OCI-LY7 (cell line): Measurements from ENCODE around the gene ATP11A. TPM values are rescaled to one million over a fixed set of nuclear protein-coding genes. Genes with fewer than 3 reads are reported as not detected.

ENCODE experiments used
- BruUV-seq: library from RNA; stranded (reverse); fragments of 400-500 nt; replicated peaks from 2 replicates; lab custom pipeline; 2021; lab: Mats Ljungman, UMichigan
- CTCF ChIA-PET: fragments of 300-600 bp; sonication (Branson Sonifier 250); formaldehyde crosslinking; loops from one replicate; lab custom pipeline; 2022; ENCODE audit warnings: antibody characterized with exemption; ENCODE audit not compliant: unreplicated experiment; lab: Charles Lee
- POLR2A ChIA-PET: fragments of 300-600 bp; sonication (Branson Sonifier 250); formaldehyde crosslinking; loops from one replicate; lab custom pipeline; 2022; ENCODE audit warnings: antibody characterized with exemption; lab: Charles Lee
- DNase-seq: peaks from one replicate; pipeline ENCODE4 v3.0.0-alpha.2; 2015; ENCODE audit warnings: low spot score
- H2AFZ ChIP-seq: fragments of 200-600 bp; sonication (generic), shearing (Covaris generic); 2 replicates; pipeline ENCODE4 v1.6.1; 2014; ENCODE audit warnings: mild to moderate bottlenecking, antibody characterized with exemption, low read length, moderate library complexity
- H3K27ac ChIP-seq: fragments of 200-600 bp; sonication (generic); 2 replicates; pipeline ENCODE4 v1.5.1; 2014; ENCODE audit warnings: mixed run types, low read depth, mild to moderate bottlenecking, moderate library complexity, low read length, inconsistent platforms; ENCODE audit not compliant: poor library complexity, severe bottlenecking
- H3K36me3 ChIP-seq: fragments of 200-600 bp; sonication (generic); 2 replicates; pipeline ENCODE4 v1.6.1; 2014; ENCODE audit warnings: mild to moderate bottlenecking, antibody characterized with exemption, low read length, moderate library complexity, mixed read lengths; ENCODE audit not compliant: insufficient read depth
- H3K4me1 ChIP-seq: fragments of 200-600 bp; sonication (generic); 2 replicates; pipeline ENCODE4 v1.5.1; 2014; ENCODE audit warnings: mild to moderate bottlenecking, low read length; ENCODE audit not compliant: insufficient read depth, poor library complexity, severe bottlenecking
- H3K4me2 ChIP-seq: fragments of 200-600 bp; sonication (generic); 2 replicates; pipeline ENCODE4 v1.6.1; 2014; ENCODE audit warnings: mild to moderate bottlenecking, low read length
- H3K4me3 ChIP-seq: fragments of 200-600 bp; sonication (generic); 2 replicates; pipeline ENCODE4 v1.5.1; 2014; ENCODE audit warnings: mild to moderate bottlenecking, low read depth, low read length; ENCODE audit not compliant: poor library complexity, severe bottlenecking
- H3K79me2 ChIP-seq: fragments of 200-600 bp; sonication (generic); 2 replicates; pipeline ENCODE4 v1.6.1; 2016; ENCODE audit warnings: low read depth, mild to moderate bottlenecking, low read length, moderate library complexity, mixed read lengths; ENCODE audit not compliant: insufficient read depth
- H3K9me2 ChIP-seq: fragments of 200-600 bp; sonication (generic); 2 replicates; pipeline ENCODE4 v1.6.1; 2016; ENCODE audit warnings: mild to moderate bottlenecking, low read length, mixed read lengths; ENCODE audit not compliant: insufficient read depth
- H3K9me3 ChIP-seq: fragments of 200-600 bp; sonication (generic); 2 replicates; pipeline ENCODE4 v1.6.1; 2014; ENCODE audit warnings: mild to moderate bottlenecking, mixed run types, low read length, mixed read lengths
- H4K20me1 ChIP-seq: fragments of 200-600 bp; sonication (generic); 2 replicates; pipeline ENCODE4 v1.6.1; 2014; ENCODE audit warnings: mild to moderate bottlenecking, antibody characterized with exemption, low read length, moderate library complexity, mixed read lengths; ENCODE audit not compliant: insufficient read depth
- CTCF ChIP-seq: fragments of 200-600 bp; sonication (generic); conservative IDR thresholded peaks from 2 replicates; pipeline ENCODE4 v1.5.1; 2014; ENCODE audit warnings: mild to moderate bottlenecking, antibody characterized with exemption, low read length, moderate library complexity, mixed read lengths
- EZH2phosphoT487 ChIP-seq: fragments of 200-600 bp; sonication (generic); IDR thresholded peaks from 2 replicates; pipeline ENCODE4 v1.6.1; 2018; ENCODE audit warnings: low read depth, borderline replicate concordance, mild to moderate bottlenecking, mixed run types, antibody characterized with exemption, low read length, moderate library complexity, mixed read lengths
- intact Hi-C: fragments of 100-400 bp; cut with micrococcal nuclease; formaldehyde crosslinking; loops from one replicate; pipeline ENCODE4 v1.10.0; 2022; ENCODE audit not compliant: unreplicated experiment
- total RNA-seq, 2 experiments: library from RNA; depleted of rRNA in 1 of 2; stranded (reverse); fragments of >200 nt in 1 of 2; shearing (Covaris generic) in 1 of 2; gene quantifications; 2 replicates each; pipeline ENCODE4 v1.2.3, GENCODE V29; 2014 to 2022

The ATP11A gene
- total RNA-seq, 2 experiments from 2014 or later, result 8.8 to 23.1 TPM

- BruUV-seq, result no TSS peak
- Histone ChIP-seq H3K79me2 (no peaks in the 10 kb centered on the region), H2AFZ (no peak overlapping the region), H3K9me2 (no peaks in the 10 kb centered on the region), H3K4me2 (no peak overlapping the region), H3K36me3 (no peaks in the 10 kb centered on the region), H3K4me1 (no peaks in the 10 kb centered on the region), H3K9me3 (no peaks in the 10 kb centered on the region), H3K4me3 (no peak overlapping the region), H4K20me1 (no peaks in the 10 kb centered on the region), H3K27ac (no peak overlapping the region)
- ChIA-PET POLR2A (no interaction called here), CTCF (interaction anchor here (0.6 kb wide), 1 partner anchor 209 kb away, joined by 3 read pairs; no protein-coding TSS in a partner anchor)
- intact Hi-C loops, result no loop called here
- DNase-seq, result no peak
- TF ChIP-seq CTCF (0 out of 2 replicates have a peak, but pooled peaks have one; percentile 36), EZH2phosphoT487 (no peak)
Observed at GRCh38 chr13:112931028-112931934, 241.4 kb downstream of the ATP11A start.

- TF ChIP-seq EZH2phosphoT487 (no peak), CTCF (no peak)
- ChIA-PET CTCF (no interaction called here), POLR2A (no interaction called here)
- Histone ChIP-seq H3K4me2 (no peak overlapping the region), H3K9me3 (no peaks in the 10 kb centered on the region), H3K9me2 (no peaks in the 10 kb centered on the region), H4K20me1 (no peaks in the 10 kb centered on the region), H3K36me3 (no peaks in the 10 kb centered on the region), H3K4me1 (no peaks in the 10 kb centered on the region), H3K27ac (no peak overlapping the region), H3K4me3 (no peak overlapping the region), H3K79me2 (no peaks in the 10 kb centered on the region), H2AFZ (no peak overlapping the region)
- intact Hi-C loops, result no loop called here
- no peak for DNase-seq
- no TSS peak for BruUV-seq
Observed at GRCh38 chr13:112932971-112933370, 243.1 kb downstream of the ATP11A start.

- CTCF ChIA-PET, result no interaction called here
- BruUV-seq, result no TSS peak
Observed at GRCh38 chr13:112933649-112934048, 243.8 kb downstream of the ATP11A start.

More at GRCh38 chr13:112933649-112934048, 243.8 kb downstream of the ATP11A start:
- H3K4me3 ChIP-seq, result no peak overlapping the region
- H3K36me3 ChIP-seq, result no peaks in the 10 kb centered on the region
- POLR2A ChIA-PET, result no interaction called here
- DNase-seq, result no peak
- H4K20me1 ChIP-seq, result no peaks in the 10 kb centered on the region
- TF ChIP-seq CTCF (no peak), EZH2phosphoT487 (no peak)
- no peak overlapping the region for H3K4me2 ChIP-seq
- H3K9me2 ChIP-seq, result no peaks in the 10 kb centered on the region
- H3K4me1 ChIP-seq, result no peaks in the 10 kb centered on the region
- intact Hi-C loops, result no loop called here
- H2AFZ ChIP-seq, result no peak overlapping the region
- H3K79me2 ChIP-seq, result no peaks in the 10 kb centered on the region
- H3K9me3 ChIP-seq, result no peaks in the 10 kb centered on the region
- no peak overlapping the region for H3K27ac ChIP-seq
